Cardiac muscle cell (in vitro differentiated cells and primary cell): Measurements from ENCODE around the gene APAF1. TPM values are rescaled to one million over a fixed set of nuclear protein-coding genes. Genes with fewer than 3 reads are reported as not detected.
"Not testable (repeated sequence)": the region's sequence is repeated elsewhere in the genome, so short reads cannot be mapped to it uniquely, and the experiment has no call there.

Experiments used
- DNase-seq, 2 donors: peaks; one replicate each; pipeline versions ENCODE4 v3.0.0 to v3.0.0-alpha.2; 2010 to 2017; ENCODE audit warnings: low read depth in 1 of 2, low spot score in 1 of 2
- H3K27ac ChIP-seq: fragments of 200-600 bp; sonication (generic); 2 replicates; pipeline ENCODE4 v1.5.1; 2016
- H3K27me3 ChIP-seq: fragments of 200-600 bp; sonication (generic); 2 replicates; pipeline ENCODE4 v1.6.0; 2016; ENCODE audit warnings: control low read depth
- H3K36me3 ChIP-seq: fragments of 200-600 bp; sonication (generic); 2 replicates; pipeline ENCODE4 v1.5.1; 2016; ENCODE audit warnings: control low read depth
- H3K4me1 ChIP-seq: fragments of 200-600 bp; sonication (generic); 2 replicates; pipeline ENCODE4 v1.8.1; 2017; ENCODE audit warnings: low read depth, mild to moderate bottlenecking, mixed run types
- H3K4me3 ChIP-seq: fragments of 200-600 bp; sonication (generic); 2 replicates; pipeline ENCODE4 v1.5.1; 2016; ENCODE audit warnings: mild to moderate bottlenecking
- H3K9me3 ChIP-seq: fragments of 200-600 bp; sonication (generic); 2 replicates; pipeline ENCODE4 v1.5.1; 2017; ENCODE audit warnings: low read depth, mild to moderate bottlenecking, control low read depth
- polyA plus RNA-seq: library from polyadenylated mRNA; unstranded; fragments of >200 nt; fragmentation: Nextera tagmentation; extraction: Ambion mirVana; gene quantifications from 2 replicates; pipeline ENCODE4 v1.2.1, GENCODE V29; 2016
- total RNA-seq: library from RNA; depleted of rRNA; stranded (reverse); fragments of >200 nt; gene quantifications from 2 replicates; pipeline ENCODE4 v1.2.3, GENCODE V29; 2016
- TF ChIP-seq, protein P1 (sequence below): IDR thresholded peaks from 2 replicates; pipeline ENCODE4 v1.5.1; 2012; ENCODE audit warnings: low read depth, mild to moderate bottlenecking, low read length

Gene APAF1
- total and polyA plus RNA-seq, 2 experiments from 2014 or later, result 11.8 to 13.8 TPM

DNA sequence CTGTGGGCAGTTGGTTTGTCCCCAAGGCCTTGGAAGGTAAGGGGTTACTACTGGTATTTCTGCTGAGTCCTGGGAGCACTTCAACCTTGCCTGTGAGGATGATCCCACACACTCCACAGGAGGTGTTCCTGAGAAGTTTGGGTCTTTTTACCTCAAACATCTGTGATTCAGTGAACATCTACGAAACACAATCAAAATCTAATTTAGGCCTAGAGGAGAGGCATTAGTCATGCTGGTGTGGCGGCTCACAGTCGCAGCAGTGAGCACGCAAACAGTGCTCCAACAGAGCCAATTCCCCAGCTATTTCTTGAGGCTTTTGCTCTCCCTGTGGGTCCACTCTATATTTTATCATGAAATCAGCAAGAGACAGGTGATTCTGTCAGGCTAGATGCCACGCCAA is 107.6 kb downstream of the APAF1 start:
- Histone ChIP-seq H3K4me3 (no peak overlapping the region), H3K9me3 (no peaks in the 10 kb centered on the region), H3K36me3 (no peaks in the 10 kb centered on the region), H3K27ac (no peak overlapping the region), H3K4me1 (no peaks in the 10 kb centered on the region), H3K27me3 (no peaks in the 10 kb centered on the region)
- TF ChIP-seq, protein P1, sequence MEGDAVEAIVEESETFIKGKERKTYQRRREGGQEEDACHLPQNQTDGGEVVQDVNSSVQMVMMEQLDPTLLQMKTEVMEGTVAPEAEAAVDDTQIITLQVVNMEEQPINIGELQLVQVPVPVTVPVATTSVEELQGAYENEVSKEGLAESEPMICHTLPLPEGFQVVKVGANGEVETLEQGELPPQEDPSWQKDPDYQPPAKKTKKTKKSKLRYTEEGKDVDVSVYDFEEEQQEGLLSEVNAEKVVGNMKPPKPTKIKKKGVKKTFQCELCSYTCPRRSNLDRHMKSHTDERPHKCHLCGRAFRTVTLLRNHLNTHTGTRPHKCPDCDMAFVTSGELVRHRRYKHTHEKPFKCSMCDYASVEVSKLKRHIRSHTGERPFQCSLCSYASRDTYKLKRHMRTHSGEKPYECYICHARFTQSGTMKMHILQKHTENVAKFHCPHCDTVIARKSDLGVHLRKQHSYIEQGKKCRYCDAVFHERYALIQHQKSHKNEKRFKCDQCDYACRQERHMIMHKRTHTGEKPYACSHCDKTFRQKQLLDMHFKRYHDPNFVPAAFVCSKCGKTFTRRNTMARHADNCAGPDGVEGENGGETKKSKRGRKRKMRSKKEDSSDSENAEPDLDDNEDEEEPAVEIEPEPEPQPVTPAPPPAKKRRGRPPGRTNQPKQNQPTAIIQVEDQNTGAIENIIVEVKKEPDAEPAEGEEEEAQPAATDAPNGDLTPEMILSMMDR, result no peak
- no peak for DNase-seq

DNA sequence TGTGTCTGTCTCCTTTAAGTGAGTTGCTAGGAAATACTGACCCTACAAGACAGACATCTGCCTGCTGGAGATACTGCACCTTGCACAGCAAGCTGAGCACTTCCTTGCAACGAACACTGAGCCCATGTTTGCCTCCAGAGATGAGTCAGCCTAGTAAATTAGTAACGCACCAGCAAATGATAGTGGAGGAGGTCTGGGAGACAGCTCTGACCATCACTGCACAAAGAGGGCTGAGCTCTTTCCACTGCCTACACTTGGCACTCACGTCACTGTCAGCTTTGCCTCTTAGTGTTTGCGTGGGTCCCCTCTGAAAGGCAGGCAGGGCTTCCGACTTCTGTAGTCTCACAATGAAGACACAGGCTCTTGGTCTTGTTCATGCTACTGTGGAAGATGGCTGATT is 109.0 kb downstream of the APAF1 start:
- peak in 1 of 2 donors; percentile 9 for DNase-seq
- no peaks in the 10 kb centered on the region for H3K4me1 ChIP-seq
- no peaks in the 10 kb centered on the region for H3K27me3 ChIP-seq
- TF ChIP-seq, protein P1, result no peak
- H3K4me3 ChIP-seq, result no peak overlapping the region
- no peaks in the 10 kb centered on the region for H3K36me3 ChIP-seq
- no peaks in the 10 kb centered on the region for H3K9me3 ChIP-seq
- H3K27ac ChIP-seq, result no peak overlapping the region

DNA sequence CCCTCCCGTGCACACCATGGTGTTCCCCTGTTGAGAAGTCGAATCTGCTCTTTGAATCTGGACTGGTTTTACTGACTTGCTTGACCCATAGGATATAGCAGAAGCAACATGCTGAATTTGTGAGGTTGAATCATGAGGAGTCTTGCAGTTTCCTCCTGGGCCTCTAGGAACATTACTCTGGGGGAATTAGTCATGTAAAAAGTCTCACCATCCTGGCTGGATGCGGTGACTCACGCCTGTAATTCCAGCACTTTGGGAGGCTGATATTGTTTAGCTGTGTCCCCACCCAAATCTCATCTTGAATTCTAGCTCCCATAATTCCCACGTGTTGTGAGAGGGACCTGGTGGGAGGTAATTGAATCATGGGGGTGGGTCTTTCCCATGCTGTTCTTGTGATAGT is 110.8 kb downstream of the APAF1 start:
- DNase-seq, result peak in 1 of 2 donors; percentile 25
- not testable (repeated sequence) for H3K27me3 ChIP-seq, H3K4me1 ChIP-seq, H3K4me3 ChIP-seq, H3K9me3 ChIP-seq, H3K27ac ChIP-seq, H3K36me3 ChIP-seq

DNA sequence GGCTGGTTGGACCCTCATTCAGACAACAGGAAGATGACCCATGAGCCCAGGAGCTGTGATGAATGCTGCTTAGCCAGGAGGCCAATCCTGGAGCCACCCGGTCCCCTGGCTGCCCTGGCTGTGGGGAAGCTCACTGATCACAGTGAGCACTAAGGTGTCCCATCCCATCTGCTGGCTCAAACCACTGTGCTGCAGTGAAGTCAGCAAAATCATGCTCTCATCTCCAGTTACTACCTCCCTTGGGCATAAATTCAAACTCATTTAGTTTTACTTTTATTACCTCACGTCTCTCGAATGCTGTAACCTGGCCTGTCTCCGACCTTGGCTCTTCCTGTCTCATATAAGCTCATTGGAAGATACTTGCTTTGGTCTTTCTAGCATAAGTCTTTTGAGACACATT is 112.4 kb downstream of the APAF1 start:
- H3K9me3 ChIP-seq, result no peaks in the 10 kb centered on the region
- no peaks in the 10 kb centered on the region for H3K36me3 ChIP-seq
- H3K4me1 ChIP-seq, result no peaks in the 10 kb centered on the region
- TF ChIP-seq, protein P1, result no peak
- H3K27me3 ChIP-seq, result no peaks in the 10 kb centered on the region
- no peak overlapping the region for H3K4me3 ChIP-seq
- no peak overlapping the region for H3K27ac ChIP-seq
- DNase-seq, result no peak

DNA sequence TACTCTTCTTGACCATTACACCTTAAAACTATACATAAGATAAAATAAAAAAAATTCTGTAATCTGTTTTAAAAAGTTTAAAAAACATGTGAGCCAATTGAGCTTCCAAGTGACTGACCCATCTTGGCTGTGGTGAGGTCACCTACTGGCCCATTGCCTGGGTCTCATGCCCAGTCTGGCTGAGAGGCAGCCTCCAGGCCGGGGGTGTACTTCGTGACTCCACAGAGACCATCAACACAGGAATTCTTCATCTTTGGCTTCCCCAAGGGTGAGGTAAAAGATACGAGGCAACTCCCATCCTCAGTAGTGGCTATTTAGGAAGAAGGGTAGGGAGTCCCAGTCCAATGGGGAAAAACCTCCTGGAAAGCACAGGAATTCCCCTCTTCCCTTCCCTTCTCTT is 113.2 kb downstream of the APAF1 start:
- no peaks in the 10 kb centered on the region for H3K36me3 ChIP-seq
- DNase-seq, result peak in 1 of 2 donors; percentile 10
- H3K27me3 ChIP-seq, result no peaks in the 10 kb centered on the region
- H3K9me3 ChIP-seq, result no peaks in the 10 kb centered on the region
- TF ChIP-seq, protein P1, result no peak
- H3K4me1 ChIP-seq, result no peaks in the 10 kb centered on the region
- H3K27ac ChIP-seq, result no peak overlapping the region
- no peak overlapping the region for H3K4me3 ChIP-seq

DNA sequence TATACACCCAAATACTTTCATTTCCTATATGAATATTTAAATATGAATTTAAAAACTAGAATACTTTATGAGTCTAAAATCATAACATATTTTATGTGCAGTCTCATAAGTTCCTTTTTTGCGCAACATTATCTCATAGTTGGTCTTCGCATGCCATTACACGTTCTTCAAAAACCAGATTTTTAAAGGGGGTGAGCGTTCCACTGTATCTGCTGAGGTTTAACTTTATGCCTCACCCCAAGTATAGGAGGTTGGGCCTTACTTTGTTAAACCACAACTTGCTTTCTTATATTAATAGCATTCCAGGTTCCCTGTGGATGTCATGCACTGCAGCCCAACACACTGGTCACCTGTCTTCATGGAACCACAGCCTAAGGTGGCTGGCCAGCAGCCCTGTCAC is 118.6 kb downstream of the APAF1 start:
- Histone ChIP-seq H3K36me3 (no peaks in the 10 kb centered on the region), H3K27me3 (no peaks in the 10 kb centered on the region), H3K27ac (no peak overlapping the region), H3K9me3 (no peaks in the 10 kb centered on the region), H3K4me3 (no peak overlapping the region), H3K4me1 (no peaks in the 10 kb centered on the region)
- TF ChIP-seq, protein P1, result no peak
- DNase-seq, result no peak
